NT2/D1 (cell line): Measurements from ENCODE around the gene RPL10.

Experiments
- DNase-seq: peaks from one replicate; pipeline ENCODE4 v3.0.0-alpha.2; 2011; ENCODE audit warnings: low read depth, low spot score
- H3K27me3 ChIP-seq: 2 replicates; pipeline ENCODE4 v1.6.0; 2011; ENCODE audit warnings: mild to moderate bottlenecking; ENCODE audit not compliant: insufficient read length, insufficient read depth
- H3K36me3 ChIP-seq: 2 replicates; pipeline ENCODE4 v1.6.1; 2011; ENCODE audit warnings: mild to moderate bottlenecking, low read length, mixed read lengths; ENCODE audit not compliant: insufficient read depth, insufficient read length
- H3K4me1 ChIP-seq: 2 replicates; pipeline ENCODE4 v1.5.1; 2011; ENCODE audit not compliant: insufficient read depth, insufficient read length
- H3K4me3 ChIP-seq: 2 replicates; pipeline ENCODE4 v1.5.1; 2011; ENCODE audit warnings: low read depth; ENCODE audit not compliant: insufficient read length
- H3K9ac ChIP-seq: 2 replicates; pipeline ENCODE4 v1.6.0; 2011; ENCODE audit warnings: low read depth; ENCODE audit not compliant: insufficient read length
- H3K9me3 ChIP-seq: 2 replicates; pipeline ENCODE4 v1.5.1; 2011; ENCODE audit warnings: mild to moderate bottlenecking, low read length; ENCODE audit not compliant: insufficient read depth
- SUZ12 ChIP-seq: IDR thresholded peaks from 2 replicates; pipeline ENCODE4 v1.6.1; 2011; ENCODE audit not compliant: insufficient read length, insufficient read depth; ENCODE audit errors: extremely low read depth
- YY1 ChIP-seq: IDR thresholded peaks from 2 replicates; pipeline ENCODE4 v1.6.1; 2011; ENCODE audit not compliant: insufficient read length, insufficient read depth
- ZNF274 ChIP-seq: IDR thresholded peaks from 2 replicates; pipeline ENCODE4 v1.6.1; 2011; ENCODE audit warnings: mild to moderate bottlenecking, low read depth, low read length

The RPL10 gene

DNA sequence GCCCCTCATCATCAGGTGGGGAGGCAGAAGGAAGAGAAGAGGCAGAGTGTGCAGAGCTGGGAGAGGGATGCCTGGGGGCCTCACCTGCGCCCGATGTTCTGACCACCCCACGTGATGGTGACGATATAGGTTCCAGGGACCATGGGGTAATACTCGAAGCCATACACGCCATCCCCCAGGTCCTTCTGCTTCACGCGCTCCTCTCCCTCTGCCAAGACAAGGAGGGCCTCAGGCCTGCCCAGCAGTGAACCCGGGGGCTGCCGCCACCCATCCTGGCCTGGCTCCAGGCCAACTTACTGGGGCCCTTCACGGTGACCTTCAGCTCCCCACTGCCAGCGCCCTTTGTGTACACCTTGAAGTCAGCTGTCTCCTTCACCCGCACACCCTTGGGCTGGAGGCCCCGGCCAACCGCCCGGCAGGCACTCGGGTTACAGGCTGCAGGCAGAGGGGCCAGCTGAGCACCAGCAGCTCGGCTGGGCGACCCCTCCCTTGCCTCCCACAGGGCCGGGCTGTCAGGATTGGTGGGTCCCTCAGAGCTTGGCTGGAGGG is 33.1 kb upstream of the RPL10 start:
- Histone ChIP-seq H3K27me3 (no peaks in the 10 kb centered on the region), H3K9me3 (no peaks in the 10 kb centered on the region), H3K9ac (no peak overlapping the region), H3K4me3 (no peak overlapping the region), H3K4me1 (peaks cover 4% of the 10 kb centered on the region), H3K36me3 (peaks cover 81% of the 10 kb centered on the region)
- no peak for TF ChIP-seq SUZ12
- TF ChIP-seq YY1 = no peak
- no peak for TF ChIP-seq ZNF274
- DNase-seq = no peak

DNA sequence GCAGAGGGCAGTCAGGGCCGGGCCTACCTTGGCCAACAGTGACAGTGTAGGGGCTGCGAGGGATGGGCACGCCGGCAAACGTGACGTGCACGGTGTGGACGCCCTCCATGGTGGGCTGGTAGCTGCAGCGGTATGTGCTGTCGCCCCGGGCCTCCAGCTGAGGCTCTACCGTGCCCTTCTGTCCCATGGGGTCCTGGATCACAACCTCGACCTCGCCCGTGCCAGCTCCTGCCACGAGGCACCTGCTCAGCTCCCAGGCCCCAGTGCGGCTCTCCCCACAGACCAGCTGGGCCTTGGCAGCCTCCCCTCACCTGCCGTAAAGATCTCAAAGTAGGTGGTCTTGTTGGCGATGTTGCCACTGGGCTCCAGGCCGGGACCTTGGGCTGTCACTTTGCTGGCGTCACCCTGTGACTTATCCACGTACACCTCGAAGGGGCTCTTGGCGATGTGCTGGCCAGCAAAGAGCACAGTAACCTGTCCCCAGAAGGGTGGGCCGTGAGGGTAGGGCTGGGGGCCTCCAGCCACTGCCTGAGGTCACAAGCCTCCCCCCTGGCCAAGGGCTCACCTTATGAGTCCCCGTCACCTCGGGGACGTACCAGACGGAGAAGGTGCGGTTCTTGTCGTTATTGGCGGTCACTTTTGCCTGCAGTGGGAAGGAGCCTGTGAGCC is 32.0 kb upstream of the RPL10 start:
- no peak for TF ChIP-seq ZNF274
- no peak for TF ChIP-seq SUZ12
- TF ChIP-seq YY1 = no peak
- no peak overlapping the region for H3K4me3 ChIP-seq
- no peaks in the 10 kb centered on the region for H3K9me3 ChIP-seq
- peaks cover 4% of the 10 kb centered on the region for H3K4me1 ChIP-seq
- H3K9ac ChIP-seq = peak overlapping the region; percentile 21
- no peaks in the 10 kb centered on the region for H3K27me3 ChIP-seq
- H3K36me3 ChIP-seq = peaks cover 80% of the 10 kb centered on the region
- no peak for DNase-seq

DNA sequence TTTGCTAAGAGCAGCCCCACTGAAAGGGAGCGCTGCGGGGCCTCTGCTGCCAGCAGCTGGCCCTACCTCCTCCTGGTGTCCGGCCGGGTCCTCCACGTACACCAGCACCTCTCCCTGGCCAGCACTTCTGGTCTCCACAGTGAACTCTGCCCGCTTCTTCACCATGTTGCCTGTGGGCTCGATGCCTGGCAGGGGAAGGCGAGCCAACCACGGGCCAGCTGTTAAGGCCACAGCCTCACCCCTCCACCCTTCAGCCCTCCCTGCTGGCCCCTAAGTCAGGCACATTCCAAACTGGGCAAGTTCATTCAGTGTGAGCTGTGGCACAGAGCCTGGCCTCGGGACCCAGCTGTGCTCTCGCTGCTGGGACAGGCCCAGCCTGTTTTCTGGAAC is 31.5 kb upstream of the RPL10 start:
- peaks cover 4% of the 10 kb centered on the region for H3K4me1 ChIP-seq
- H3K4me3 ChIP-seq = no peak overlapping the region
- H3K27me3 ChIP-seq = no peaks in the 10 kb centered on the region
- TF ChIP-seq ZNF274 = no peak
- TF ChIP-seq SUZ12 = no peak
- TF ChIP-seq YY1 = no peak
- DNase-seq = no peak
- no peaks in the 10 kb centered on the region for H3K9me3 ChIP-seq
- peaks cover 74% of the 10 kb centered on the region for H3K36me3 ChIP-seq
- H3K9ac ChIP-seq = peak overlapping the region; percentile 21

DNA sequence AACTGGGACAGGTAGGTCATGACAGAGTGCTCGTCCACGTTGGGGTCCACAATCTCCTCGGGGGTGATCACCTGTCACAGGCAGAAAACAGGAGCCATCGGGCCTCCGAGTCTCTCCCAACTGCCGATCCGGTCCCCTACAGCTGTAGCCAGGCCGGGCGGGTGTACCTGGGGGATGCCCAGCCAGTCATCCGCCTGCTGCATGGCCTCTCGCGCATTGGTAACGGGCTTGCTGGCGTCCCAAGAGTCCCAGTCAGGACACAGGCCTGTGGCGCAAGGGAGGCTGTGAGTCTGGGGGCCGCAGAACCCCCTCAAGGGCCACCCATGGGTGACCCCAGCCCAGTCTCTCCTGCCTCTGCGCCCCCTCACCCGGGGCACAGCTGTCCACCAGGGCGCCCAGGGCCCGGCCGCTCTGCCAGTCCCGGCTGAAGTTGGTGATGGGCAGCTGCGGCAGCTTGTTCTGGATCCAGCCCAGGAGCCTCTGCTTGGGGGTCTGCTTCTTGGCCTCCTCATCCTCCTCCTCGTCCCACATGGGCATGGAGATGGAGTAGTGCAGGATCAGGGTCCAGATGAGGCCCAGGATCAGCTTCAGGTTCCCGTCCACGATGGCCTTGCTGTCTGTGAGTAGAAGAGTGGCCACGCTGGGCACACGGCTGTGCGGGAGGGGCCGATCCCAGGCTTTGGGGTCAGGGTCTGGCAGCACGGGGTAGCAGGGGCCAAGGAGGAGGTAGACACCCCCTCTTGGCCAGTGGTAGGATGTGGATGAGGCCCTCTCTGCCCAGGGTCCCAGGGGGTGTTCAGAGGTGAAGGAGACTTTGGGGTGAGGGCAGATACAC is 30.5 kb upstream of the RPL10 start:
- TF ChIP-seq ZNF274 = no peak
- no peak for TF ChIP-seq YY1
- no peak for TF ChIP-seq SUZ12
- Histone ChIP-seq H3K36me3 (peaks cover 64% of the 10 kb centered on the region), H3K4me1 (peaks cover 4% of the 10 kb centered on the region), H3K4me3 (no peak overlapping the region), H3K9ac (peak overlapping the region; percentile 72), H3K27me3 (no peaks in the 10 kb centered on the region), H3K9me3 (no peaks in the 10 kb centered on the region)
- no peak for DNase-seq

DNA sequence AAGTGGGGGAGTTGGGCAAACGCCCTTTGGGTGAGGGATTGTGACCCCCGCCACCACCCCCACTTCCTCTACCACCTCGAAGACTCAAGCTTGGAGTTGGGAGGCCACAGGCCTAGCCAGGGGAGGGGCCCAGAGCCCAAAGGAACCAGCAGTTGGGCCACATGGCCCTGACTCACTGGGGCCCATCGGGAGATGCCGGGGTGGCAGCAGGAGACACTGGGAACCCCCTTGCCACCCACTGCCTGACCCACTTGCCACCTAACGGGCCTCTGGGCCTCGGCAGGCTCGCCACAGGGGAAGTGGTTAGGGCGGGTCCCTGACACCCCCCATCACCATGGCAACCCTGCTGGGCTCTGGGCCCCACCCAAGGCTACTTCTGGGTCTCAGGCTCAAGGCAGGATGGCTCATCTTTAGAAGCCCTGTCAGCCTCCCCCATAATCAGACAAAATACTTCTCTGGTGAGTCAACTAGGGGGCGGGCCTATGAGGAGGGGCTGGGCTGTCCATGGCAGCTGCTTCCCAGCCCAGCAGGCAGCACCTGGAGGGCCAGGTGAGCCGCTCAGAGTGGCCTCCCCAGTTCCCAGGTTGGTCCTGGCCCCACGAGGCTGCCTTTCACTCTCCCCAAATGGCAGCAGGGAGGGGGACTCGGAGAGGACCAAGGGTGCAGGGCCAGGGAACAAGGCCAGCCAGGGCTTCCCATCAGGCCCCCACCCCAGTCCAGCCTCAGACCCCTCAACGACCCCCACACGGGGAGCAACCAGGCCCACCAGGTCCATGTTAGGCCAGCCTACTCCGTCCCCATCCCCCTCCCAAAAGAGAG is 29.3 kb upstream of the RPL10 start:
- TF ChIP-seq ZNF274 (no peak), SUZ12 (no peak)
- Histone ChIP-seq H3K9me3 (no peaks in the 10 kb centered on the region), H3K4me1 (peaks cover 4% of the 10 kb centered on the region), H3K36me3 (peaks cover 57% of the 10 kb centered on the region), H3K9ac (peak overlapping the region; percentile 72), H3K4me3 (peak overlapping the region; percentile 32), H3K27me3 (no peaks in the 10 kb centered on the region)
- no peak for DNase-seq

DNA sequence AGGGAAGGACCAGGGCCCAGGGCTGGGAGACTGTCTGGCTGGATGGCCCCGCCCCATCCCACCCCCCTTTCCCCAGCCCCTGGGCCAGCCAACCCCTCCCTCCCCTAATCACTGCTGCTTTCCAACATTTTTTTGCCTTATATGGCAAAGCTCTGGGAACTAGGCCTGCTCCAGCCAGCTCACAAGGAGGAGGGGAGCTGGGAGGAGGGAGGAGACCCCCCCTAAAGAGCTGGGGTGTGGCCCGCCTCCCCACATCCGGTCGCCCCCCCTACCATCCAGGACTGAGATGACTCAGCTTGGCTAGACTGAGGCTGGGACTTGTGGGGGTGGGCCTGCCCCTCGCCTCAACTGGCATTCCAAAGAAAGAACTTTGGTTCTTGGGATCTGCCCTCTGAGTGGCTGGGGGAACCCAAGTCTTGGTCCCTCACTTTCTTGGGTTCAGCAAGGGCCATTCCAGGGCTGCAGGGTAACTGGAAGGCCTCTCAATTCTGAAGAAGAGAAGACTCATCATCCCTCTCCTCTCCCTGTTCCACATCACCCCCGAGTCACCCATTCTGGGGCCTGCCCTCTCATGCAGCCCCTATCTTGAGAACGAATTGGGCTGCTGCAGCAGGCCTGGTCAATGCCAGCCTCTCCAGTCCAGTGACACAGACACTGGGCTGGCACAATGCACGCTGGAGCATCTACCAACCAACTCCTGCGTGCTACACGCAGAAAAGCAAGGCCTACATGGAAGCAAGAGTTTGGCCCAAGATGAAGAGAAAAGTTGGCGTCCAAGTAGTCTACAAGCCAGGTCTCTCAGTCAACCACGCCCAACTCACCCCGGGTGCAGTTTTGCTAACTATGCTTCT is 28.5 kb upstream of the RPL10 start:
- H3K9me3 ChIP-seq = no peaks in the 10 kb centered on the region
- peaks cover 48% of the 10 kb centered on the region for H3K36me3 ChIP-seq
- no peaks in the 10 kb centered on the region for H3K27me3 ChIP-seq
- peak overlapping the region; percentile 92 for H3K9ac ChIP-seq
- H3K4me1 ChIP-seq = peaks cover 4% of the 10 kb centered on the region
- TF ChIP-seq SUZ12 (no peak), YY1 (no peak), ZNF274 (no peak)
- peak overlapping the region; percentile 81 for H3K4me3 ChIP-seq
- DNase-seq = peak; percentile 76
